AG10803 (cell line): ENCODE data around the gene PROX2.

ENCODE experiments used
- DNase-seq: peaks from one replicate; pipeline ENCODE4 v3.0.0; 2010; ENCODE audit warnings: low read depth
- H3K4me3 ChIP-seq: 2 replicates; pipeline ENCODE4 v1.5.1; 2011; ENCODE audit warnings: mild to moderate bottlenecking, low read length, control low read depth
- CTCF ChIP-seq: conservative IDR thresholded peaks from 2 replicates; pipeline ENCODE4 v1.5.1; 2011; ENCODE audit warnings: mild to moderate bottlenecking, low read length, control low read depth, inconsistent platforms

The PROX2 gene

GRCh38 chr14:74875941-74876913 lies at the start of gene PROX2:
PROX2 (minus strand) TSS chr14:74876145; CDS start chr14:74863834, 12,311 bp downstream.
- TF ChIP-seq CTCF = no peak
- no peak within 1 kb of the TSS for H3K4me3 ChIP-seq
- DNase-seq = peak; percentile 69

- DNase-seq = no peak
- H3K4me3 ChIP-seq = no peak overlapping the region
- no peak for TF ChIP-seq CTCF
Measured at GRCh38 chr14:74924061-74924460, 48.1 kb upstream of the PROX2 start.

- peak; percentile 66 for DNase-seq
- TF ChIP-seq CTCF = no peak
- H3K4me3 ChIP-seq = peak within 1 kb of the TSS; percentile 46
Measured at GRCh38 chr14:74922752-74923401, 46.9 kb upstream of the PROX2 start, which contains the start of gene RPS6KL1. RPS6KL1 (minus strand) TSS chr14:74923260; CDS start chr14:74921541, 1,719 bp downstream.

- DNase-seq = no peak
- TF ChIP-seq CTCF = no peak
- H3K4me3 ChIP-seq = no peak overlapping the region
Measured at GRCh38 chr14:74921987-74922751, 46.2 kb upstream of the PROX2 start.

- DNase-seq = no peak
- no peak overlapping the region for H3K4me3 ChIP-seq
- TF ChIP-seq CTCF = no peak
Measured at GRCh38 chr14:74921053-74921620, 45.2 kb upstream of the PROX2 start.

GRCh38 chr14:74920281-74920680 lies 44.3 kb upstream of the PROX2 start:
- no peak for TF ChIP-seq CTCF
- no peak for DNase-seq
- no peak overlapping the region for H3K4me3 ChIP-seq
